Body of pancreas (tissue), 4 donors: Measurements from ENCODE around the gene DUSP16.

Source experiments
- POLR2A ChIP-seq, 3 donors: fragments of 450-650 bp; IDR thresholded peaks; one replicate each; pipeline ENCODE4 v1.6.1; 2016; ENCODE audit warnings: antibody characterized with exemption in 3 of 3, mild to moderate bottlenecking in 2 of 3
- TF ChIP-seq, protein P1 (sequence below), 7 experiments: fragments of 450-650 bp in 4 of 7; fragments of 200-600 bp in 3 of 7; sonication (generic) in 3 of 7; IDR thresholded peaks; one replicate each; pipeline ENCODE4 v1.5.1; 2016 to 2019; ENCODE audit warnings: antibody characterized with exemption in 7 of 7

DNA sequence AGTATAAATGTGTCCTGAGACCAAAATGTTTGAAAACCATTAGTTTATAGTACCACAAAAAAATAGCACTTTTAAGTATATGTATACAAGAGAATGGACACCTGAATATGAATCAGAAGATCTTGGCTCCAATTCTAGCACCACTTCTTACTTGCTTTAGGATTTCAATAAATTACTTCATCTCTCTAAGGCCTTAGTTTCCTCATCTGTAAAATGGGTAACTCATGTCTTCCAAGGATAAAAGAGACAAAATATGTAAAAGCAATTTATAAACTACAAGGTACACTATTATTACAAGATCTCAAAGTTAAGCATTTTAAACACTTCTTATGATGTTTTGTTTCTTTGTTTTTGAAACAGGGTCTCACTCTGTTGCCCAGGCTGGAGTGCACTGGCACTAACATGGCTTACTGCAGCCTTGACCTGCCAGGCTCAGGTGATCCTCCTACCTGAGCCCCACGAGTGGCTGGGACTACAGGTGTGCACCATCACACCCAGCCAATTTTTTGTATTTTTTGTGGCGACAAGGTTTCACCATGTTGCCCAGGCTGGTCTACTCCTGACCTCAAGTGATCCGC is 9.4 kb downstream of the DUSP16 start:
- TF ChIP-seq, protein P1, sequence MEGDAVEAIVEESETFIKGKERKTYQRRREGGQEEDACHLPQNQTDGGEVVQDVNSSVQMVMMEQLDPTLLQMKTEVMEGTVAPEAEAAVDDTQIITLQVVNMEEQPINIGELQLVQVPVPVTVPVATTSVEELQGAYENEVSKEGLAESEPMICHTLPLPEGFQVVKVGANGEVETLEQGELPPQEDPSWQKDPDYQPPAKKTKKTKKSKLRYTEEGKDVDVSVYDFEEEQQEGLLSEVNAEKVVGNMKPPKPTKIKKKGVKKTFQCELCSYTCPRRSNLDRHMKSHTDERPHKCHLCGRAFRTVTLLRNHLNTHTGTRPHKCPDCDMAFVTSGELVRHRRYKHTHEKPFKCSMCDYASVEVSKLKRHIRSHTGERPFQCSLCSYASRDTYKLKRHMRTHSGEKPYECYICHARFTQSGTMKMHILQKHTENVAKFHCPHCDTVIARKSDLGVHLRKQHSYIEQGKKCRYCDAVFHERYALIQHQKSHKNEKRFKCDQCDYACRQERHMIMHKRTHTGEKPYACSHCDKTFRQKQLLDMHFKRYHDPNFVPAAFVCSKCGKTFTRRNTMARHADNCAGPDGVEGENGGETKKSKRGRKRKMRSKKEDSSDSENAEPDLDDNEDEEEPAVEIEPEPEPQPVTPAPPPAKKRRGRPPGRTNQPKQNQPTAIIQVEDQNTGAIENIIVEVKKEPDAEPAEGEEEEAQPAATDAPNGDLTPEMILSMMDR (IDR thresholded peaks at IDR 0.05): no peak
- TF ChIP-seq POLR2A (IDR thresholded peaks at IDR 0.05): no peak
